ENCODE results near the gene DBT.

DNA sequence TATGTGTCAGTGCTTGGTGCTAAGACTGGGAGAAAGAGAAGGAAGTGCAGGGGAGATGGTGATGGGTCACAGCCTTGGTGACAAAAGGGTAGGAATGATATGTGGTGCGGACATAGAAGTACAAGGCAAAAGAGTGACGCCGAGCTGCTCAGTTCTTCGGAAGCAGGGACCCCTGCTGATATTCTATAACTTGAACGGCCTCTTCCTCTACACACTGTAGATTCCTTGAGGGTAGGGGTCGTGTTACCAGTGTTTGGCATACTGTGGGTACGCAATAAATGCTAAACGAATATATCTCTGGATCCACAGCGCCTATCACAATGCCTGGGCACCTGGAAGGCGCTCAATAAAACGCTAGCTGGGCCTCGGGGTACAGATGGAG is 488 bp downstream of the DBT start:
- TF ChIP-seq, protein P1, sequence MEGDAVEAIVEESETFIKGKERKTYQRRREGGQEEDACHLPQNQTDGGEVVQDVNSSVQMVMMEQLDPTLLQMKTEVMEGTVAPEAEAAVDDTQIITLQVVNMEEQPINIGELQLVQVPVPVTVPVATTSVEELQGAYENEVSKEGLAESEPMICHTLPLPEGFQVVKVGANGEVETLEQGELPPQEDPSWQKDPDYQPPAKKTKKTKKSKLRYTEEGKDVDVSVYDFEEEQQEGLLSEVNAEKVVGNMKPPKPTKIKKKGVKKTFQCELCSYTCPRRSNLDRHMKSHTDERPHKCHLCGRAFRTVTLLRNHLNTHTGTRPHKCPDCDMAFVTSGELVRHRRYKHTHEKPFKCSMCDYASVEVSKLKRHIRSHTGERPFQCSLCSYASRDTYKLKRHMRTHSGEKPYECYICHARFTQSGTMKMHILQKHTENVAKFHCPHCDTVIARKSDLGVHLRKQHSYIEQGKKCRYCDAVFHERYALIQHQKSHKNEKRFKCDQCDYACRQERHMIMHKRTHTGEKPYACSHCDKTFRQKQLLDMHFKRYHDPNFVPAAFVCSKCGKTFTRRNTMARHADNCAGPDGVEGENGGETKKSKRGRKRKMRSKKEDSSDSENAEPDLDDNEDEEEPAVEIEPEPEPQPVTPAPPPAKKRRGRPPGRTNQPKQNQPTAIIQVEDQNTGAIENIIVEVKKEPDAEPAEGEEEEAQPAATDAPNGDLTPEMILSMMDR (IDR thresholded peaks at IDR 0.05): no peak
- TF ChIP-seq POLR2A (IDR thresholded peaks at IDR 0.05): no peak

Measured in right lobe of liver (tissue), 4 donors.